ENCODE measurements around the gene SLC25A48. TPM values are rescaled to one million over a fixed set of nuclear protein-coding genes. Genes with fewer than 3 reads are reported as not detected.

The SLC25A48 gene
- total RNA-seq, 1 experiment from 2014 or later = not detected

DNA sequence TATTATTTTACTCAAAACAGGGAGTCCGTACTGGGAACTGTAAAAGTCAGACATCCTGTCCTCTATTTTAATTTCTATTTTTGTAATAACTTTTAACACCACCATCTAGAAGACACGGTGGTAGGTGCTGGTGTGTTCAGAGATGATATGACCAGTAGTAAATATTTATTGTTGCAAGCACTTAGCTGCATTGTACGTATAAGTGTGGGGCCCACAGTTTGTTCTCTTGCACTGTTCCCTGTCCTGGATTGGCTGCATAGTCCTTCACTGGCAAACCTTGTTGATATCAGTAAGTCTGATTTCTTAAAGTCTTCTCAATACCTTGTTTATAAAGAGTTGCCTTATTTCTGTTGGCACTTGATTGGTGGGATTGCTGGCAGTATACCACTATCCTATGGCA lies 85.7 kb downstream of the SLC25A48 start:
- DNase-seq (ENCODE audit: low spot score) = no peak

DNA sequence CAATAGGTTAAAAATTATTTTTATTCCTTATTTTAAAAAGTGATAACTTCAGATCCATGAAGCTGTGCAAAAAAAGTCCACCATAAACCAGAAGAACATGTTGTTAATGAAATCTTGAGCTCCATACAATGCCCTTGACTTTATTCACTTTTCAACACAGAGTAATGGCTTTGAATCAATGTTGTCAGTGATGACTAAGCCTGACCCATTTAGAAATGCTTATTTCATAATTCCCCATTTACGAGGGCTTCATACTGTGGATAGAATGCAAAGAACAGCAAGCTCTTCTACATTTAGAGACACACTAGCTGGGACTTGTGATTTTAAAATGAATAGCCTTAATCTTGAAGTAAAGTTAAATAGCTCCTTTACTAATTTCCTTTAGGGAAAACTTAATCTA lies 86.9 kb downstream of the SLC25A48 start:
- DNase-seq (ENCODE audit: low spot score) = peak; percentile 8

DNA sequence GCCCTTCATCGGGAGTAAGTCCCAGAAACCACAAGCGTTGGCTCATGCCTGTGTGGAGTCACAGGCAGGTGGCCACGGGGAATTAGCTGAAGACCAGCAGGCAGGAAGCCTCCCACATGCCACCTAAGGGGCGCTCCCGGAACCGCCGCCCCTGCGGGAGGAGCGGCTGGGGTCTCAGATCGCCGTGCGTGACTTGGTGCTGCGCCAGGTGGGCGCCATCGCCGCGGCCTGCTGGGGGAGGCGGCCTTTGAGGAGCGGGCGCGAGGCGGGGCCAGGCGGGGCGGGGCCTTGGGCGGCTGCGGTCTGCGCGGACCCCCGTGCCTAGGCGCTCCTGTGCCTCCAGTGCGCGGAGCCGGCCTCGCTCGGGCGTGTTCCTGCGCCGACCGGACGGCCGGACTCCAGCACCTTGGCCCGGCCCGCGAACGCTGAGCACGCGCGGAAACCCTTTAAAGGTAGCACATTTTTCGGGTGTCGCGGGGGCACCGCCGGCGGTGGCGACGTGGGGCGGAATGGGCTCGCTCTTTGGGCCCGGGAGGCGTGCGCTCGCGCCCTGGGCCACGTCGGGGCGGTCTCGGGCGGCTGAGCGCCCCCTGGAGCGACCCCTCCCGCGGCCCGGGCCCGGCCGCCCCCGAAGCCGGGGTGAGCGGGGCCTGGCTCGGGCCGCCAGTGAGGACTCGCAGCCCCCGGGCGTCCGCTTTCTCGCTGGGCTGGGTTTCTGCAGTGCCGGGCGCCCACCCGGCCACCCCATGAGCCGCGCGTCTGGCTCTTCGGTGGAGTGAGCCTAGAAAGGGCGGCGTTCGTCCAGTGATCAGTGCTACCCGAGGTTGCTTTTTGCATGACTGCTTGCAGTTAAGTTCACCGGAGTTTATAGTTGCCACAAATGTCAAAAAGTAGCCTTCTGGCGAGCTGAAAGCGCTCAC lies 95.8 kb downstream of the SLC25A48 start:
- no peak for DNase-seq (ENCODE audit: low spot score)

DNA sequence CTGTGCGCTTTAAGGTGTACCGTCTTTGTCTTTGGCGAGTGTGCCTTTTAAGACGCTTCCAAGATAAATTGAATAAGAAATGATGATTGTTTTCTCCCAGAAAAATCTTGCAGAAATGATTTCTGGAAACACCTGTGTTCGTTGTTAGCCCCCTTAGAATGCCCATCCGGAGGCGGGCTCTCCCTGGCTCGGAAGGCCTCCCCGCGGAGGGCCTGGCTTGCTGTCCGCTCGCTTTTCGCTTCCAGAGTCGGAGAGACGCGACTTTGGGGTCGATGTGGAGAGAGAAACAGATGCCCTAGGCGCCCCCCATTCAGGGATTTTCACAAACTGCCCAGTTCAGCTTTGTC lies 96.5 kb downstream of the SLC25A48 start:
- DNase-seq (ENCODE audit: low spot score) = no peak

DNA sequence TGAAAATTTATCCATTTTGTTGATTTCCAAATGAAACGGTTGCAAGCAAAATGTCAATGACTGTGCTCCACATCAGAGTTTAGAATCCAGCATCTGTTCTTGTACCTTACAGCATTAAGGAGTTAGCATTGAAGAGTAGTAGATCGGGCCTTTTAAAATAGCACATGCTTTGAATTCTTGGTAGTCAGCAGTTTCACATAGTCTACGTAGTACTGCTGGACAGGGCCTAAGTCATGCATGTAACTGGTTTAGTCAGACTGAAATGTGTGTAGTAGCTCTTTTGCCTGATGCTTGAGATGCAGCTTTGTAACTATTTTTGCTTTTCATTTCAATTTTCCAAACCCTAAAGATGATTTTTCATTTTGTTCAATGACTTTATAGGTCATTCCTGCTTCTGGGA lies 100.5 kb downstream of the SLC25A48 start:
- no peak for DNase-seq (ENCODE audit: low spot score)

DNA sequence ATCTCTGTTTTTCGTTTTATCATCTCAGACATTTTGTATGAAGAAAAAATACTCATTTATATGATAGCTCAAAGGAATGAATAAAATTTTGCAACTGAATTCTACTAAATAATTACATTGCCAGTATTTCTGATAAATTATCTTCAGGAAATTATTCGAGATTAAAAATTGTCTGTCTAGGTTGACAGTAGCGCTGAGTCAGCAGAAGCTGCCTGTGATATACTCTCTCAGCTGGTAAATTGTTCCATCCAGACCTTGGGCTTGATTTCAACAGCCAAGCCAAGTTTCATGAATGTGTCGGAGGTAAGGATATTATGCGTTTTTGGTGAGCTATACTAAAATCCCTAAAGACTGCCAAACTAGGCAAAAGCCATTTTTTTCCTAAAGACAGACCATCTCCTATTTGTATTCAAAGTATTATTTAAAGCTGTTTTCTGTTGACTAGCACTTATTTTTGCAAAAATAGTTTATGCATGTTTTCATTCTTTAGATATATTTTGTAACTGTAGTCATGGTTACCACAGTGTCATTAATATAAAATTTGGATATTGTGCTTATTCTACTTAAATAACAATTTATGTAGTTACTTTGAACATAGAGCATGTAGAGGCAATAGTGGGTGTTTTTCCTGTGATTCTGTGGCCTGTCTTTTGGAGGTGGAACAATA lies 102.9 kb downstream of the SLC25A48 start:
- no peak for DNase-seq (ENCODE audit: low spot score)

Other genes with a start within 250 kb of the SLC25A48 start
- not detected in 2 replicates for gene IL9, start 61.2 kb downstream of the SLC25A48 start, total RNA-seq (2014; rRNA removed; shearing (Covaris generic))
- not detected in 2 replicates for gene LECT2, start 120.3 kb downstream of the SLC25A48 start, total RNA-seq (2014; rRNA removed; shearing (Covaris generic))
- 10.5 and 11.6 TPM in 2 replicates for gene TGFBI, start 194.3 kb downstream of the SLC25A48 start, total RNA-seq (2014; rRNA removed; shearing (Covaris generic))

Measured in A172 (cell line).